HEK293 (cell line): ENCODE measurements around the gene RTCB.

Experiments used
- AEBP2 ChIP-seq: fragments of 450-650 bp; formaldehyde crosslinking; IDR thresholded peaks from 2 replicates; pipeline ENCODE4 v1.5.1; 2016; ENCODE audit warnings: missing biosample characterization, missing genetic modification characterization, borderline replicate concordance
- ZNF146 ChIP-seq: fragments of 450-650 bp; formaldehyde crosslinking; IDR thresholded peaks from 2 replicates; pipeline ENCODE4 v1.5.1; 2016; ENCODE audit warnings: missing biosample characterization, missing genetic modification characterization
- ZNF391 ChIP-seq: fragments of 450-650 bp; formaldehyde crosslinking; IDR thresholded peaks from 2 replicates; pipeline ENCODE4 v1.5.1; 2016; ENCODE audit warnings: low read depth, missing biosample characterization, missing genetic modification characterization, borderline replicate concordance
- ZNF433 ChIP-seq: fragments of 450-650 bp; formaldehyde crosslinking; IDR thresholded peaks from 2 replicates; pipeline ENCODE4 v1.5.1; 2016; ENCODE audit warnings: missing biosample characterization, missing genetic modification characterization, low read depth
- ZNF626 ChIP-seq: fragments of 450-650 bp; sonication (Bioruptor Pico); formaldehyde crosslinking; IDR thresholded peaks from 2 replicates; pipeline ENCODE4 v1.5.1; 2018; ENCODE audit warnings: missing biosample characterization, missing genetic modification characterization, inconsistent platforms
- TF ChIP-seq, protein P1 (sequence below): fragments of 450-650 bp; formaldehyde crosslinking; IDR thresholded peaks from 2 replicates; pipeline ENCODE4 v1.5.1; 2016; ENCODE audit warnings: missing biosample characterization, missing genetic modification characterization
- TF ChIP-seq, protein P2 (sequence below): fragments of 450-650 bp; formaldehyde crosslinking; IDR thresholded peaks from 2 replicates; pipeline ENCODE4 v1.5.1; 2016; ENCODE audit warnings: missing biosample characterization, missing genetic modification characterization

DNA sequence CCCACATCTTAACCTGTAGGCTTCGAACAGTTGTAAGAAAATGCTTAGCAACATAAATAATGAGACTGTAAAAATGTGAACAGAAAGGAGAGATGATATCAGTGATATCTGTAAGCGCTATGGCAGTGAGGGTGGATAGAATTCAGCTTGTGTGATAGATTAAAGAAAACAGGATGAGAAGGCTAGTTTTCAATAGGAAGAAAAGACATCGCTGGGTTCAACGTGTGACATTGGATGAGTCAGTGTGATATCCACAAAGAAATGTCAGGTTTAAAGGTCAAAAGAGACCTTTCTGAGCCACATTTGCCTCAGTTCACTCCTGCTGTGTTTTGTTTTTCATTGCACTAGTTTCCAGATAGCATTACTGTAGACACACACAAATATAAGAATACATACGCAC lies 68.1 kb downstream of the RTCB start:
- no peak for TF ChIP-seq ZNF146 (tag by site-specific recombination)
- TF ChIP-seq, protein P1, sequence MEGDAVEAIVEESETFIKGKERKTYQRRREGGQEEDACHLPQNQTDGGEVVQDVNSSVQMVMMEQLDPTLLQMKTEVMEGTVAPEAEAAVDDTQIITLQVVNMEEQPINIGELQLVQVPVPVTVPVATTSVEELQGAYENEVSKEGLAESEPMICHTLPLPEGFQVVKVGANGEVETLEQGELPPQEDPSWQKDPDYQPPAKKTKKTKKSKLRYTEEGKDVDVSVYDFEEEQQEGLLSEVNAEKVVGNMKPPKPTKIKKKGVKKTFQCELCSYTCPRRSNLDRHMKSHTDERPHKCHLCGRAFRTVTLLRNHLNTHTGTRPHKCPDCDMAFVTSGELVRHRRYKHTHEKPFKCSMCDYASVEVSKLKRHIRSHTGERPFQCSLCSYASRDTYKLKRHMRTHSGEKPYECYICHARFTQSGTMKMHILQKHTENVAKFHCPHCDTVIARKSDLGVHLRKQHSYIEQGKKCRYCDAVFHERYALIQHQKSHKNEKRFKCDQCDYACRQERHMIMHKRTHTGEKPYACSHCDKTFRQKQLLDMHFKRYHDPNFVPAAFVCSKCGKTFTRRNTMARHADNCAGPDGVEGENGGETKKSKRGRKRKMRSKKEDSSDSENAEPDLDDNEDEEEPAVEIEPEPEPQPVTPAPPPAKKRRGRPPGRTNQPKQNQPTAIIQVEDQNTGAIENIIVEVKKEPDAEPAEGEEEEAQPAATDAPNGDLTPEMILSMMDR, result no peak
- TF ChIP-seq ZNF391 (tag by site-specific recombination), result no peak
- TF ChIP-seq, protein P2, sequence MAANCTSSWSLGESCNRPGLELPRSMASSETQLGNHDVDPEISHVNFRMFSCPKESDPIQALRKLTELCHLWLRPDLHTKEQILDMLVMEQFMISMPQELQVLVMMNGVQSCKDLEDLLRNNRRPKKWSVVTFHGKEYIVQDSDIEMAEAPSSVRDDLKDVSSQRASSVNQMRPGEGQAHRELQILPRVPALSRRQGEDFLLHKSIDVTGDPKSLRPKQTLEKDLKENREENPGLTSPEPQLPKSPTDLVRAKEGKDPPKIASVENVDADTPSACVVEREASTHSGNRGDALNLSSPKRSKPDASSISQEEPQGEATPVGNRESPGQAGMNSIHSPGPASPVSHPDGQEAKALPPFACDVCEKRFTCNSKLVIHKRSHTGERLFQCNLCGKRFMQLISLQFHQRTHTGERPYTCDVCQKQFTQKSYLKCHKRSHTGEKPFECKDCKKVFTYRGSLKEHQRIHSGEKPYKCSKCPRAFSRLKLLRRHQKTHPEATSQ (tag by site-specific recombination), result no peak
- no peak for TF ChIP-seq ZNF433 (tag by site-specific recombination)
- TF ChIP-seq AEBP2 (tag by site-specific recombination), result no peak
- TF ChIP-seq ZNF626 (tag by site-specific recombination), result no peak
